ENCODE measurements around the gene CYP1A2.
"Not testable (repeated sequence)": the region's sequence is repeated elsewhere in the genome, so short reads cannot be mapped to it uniquely, and the experiment has no call there.

CYP1A2 gene

DNA sequence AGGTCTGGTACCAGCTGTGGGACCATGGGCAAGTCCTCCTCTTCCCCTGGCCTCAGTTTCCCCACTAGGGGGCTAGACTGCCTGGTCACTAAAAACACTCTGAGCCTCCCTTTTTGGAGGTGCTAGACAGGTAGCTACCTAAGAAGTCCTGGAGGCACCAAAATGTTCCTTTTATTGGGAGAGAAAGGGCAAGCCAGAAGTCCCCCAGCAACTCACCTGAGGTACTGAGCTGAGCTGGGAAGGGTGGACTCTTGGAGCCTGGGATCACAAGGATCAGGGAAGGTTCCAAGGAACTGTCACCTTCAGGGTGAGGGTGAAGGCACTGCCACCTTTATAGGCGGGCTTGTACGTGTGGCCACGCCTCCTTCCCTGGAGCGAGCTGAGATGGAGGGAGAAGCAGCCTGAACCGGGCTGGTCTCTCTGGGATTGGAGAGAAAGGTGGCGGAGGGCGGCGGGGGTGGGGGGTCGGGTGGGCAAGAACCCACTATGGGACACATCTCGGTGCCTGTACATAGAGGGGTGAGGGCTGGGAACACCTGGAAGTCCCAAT is 23.3 kb upstream of the CYP1A2 start, which contains the start of gene CYP1A1:
CYP1A1 (minus strand) TSS at position 304 of the 550 bp plus-strand sequence. CDS start 2,431 bp downstream, outside the sequence.
- Histone ChIP-seq H3K36me3 (ENCODE audit: control insufficient read depth, insufficient read depth, low read length) (no peaks in the 10 kb centered on the region), H3K4me1 (ENCODE audit: control insufficient read depth, insufficient read depth, low read length, poor library complexity, severe bottlenecking) (peaks cover 7% of the 10 kb centered on the region), H3K27ac (ENCODE audit: insufficient read depth, low read length, poor library complexity, severe bottlenecking) (no peak within 1 kb of the TSS), H3K4me3 (ENCODE audit: insufficient read depth, low read depth, low read length, poor library complexity, severe bottlenecking) (peak within 1 kb of the TSS; percentile 85), H3K9me3 (ENCODE audit: control insufficient read depth, low read length) (no peaks in the 10 kb centered on the region), H3K27me3 (replicated peaks; ENCODE audit: control insufficient read depth, insufficient read depth, low read length, poor library complexity, severe bottlenecking) (no peaks in the 10 kb centered on the region)
- DNase-seq = peak in 1 of 3 donors; percentile 7

DNA sequence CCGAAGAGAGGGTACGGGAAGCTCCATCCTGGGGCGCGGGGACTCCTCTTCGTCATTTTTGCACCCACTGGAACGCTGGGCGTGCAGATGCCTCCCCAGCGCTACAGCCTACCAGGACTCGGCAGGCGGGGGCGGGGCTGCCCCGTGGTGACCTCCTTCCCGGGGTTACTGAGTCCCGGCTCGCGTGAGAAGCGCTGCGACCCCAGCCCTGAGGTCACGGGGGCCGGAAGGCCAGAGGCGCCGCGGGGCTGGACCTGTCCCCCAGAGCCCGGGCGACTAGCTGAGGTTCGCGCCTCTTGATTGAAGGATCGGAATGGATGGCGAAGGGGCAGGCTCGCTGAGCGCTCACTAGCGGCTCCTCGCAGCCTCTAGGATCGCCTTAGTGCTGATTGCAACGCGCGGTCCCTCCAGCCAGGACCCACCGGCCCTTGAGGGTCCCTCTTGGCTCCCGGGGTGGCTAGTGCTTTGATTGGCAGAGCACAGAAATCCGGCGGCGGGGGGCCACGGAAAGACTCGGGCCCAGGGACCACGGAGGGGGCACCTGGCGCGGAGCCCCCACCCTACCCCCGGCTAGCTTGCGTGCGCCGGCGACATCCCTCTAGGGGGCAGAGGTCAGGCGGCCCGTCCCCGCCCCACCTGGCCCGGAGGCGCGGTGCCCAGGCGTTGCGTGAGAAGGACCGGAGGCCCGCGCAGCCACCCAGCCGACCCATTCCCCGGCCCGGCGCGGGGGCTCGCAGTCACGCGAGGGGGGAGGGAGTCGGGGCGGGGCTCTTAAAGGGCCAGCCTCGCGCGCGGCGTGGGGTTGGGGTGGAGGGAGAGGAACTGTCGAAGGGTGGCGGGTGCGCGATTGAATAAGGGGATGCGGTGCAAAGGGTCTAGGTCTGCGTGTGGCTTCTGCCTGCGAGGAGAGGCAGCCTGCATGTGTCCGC is 22.5 kb upstream of the CYP1A2 start:
- Histone ChIP-seq H3K4me3 (ENCODE audit: insufficient read depth, low read depth, low read length, poor library complexity, severe bottlenecking) (peak overlapping the region; percentile 85), H3K9me3 (ENCODE audit: control insufficient read depth, low read length) (no peaks in the 10 kb centered on the region), H3K36me3 (ENCODE audit: control insufficient read depth, insufficient read depth, low read length) (no peaks in the 10 kb centered on the region), H3K27me3 (replicated peaks; ENCODE audit: control insufficient read depth, insufficient read depth, low read length, poor library complexity, severe bottlenecking) (no peaks in the 10 kb centered on the region), H3K27ac (ENCODE audit: insufficient read depth, low read length, poor library complexity, severe bottlenecking) (no peak overlapping the region), H3K4me1 (ENCODE audit: control insufficient read depth, insufficient read depth, low read length, poor library complexity, severe bottlenecking) (peaks cover 7% of the 10 kb centered on the region)
- DNase-seq = peak; percentile 9 to 27 (median 16)

DNA sequence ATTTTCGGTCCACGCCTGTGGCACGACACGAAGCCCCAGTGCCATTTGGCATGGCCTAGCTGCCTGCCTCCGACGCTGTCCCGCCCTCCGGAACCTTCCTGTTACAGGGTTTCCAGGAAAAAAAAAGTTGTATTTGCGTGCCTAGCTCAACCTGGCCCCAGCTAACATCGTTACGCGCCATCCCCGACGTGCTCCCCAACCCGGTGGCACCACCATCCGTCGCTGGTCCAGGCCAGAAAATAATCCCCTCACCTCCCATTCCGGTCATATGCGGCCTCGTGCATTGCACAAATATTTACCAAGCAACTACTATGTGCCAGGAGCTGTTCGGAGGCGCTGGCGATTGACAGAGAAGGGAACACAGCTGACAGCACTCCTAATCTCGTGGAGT is 21.9 kb upstream of the CYP1A2 start:
- no peaks in the 10 kb centered on the region for H3K36me3 ChIP-seq (ENCODE audit: control insufficient read depth, insufficient read depth, low read length)
- no peaks in the 10 kb centered on the region for H3K9me3 ChIP-seq (ENCODE audit: control insufficient read depth, low read length)
- H3K27ac ChIP-seq (ENCODE audit: insufficient read depth, low read length, poor library complexity, severe bottlenecking) = no peak overlapping the region
- H3K4me3 ChIP-seq (ENCODE audit: insufficient read depth, low read depth, low read length, poor library complexity, severe bottlenecking) = peak overlapping the region; percentile 85
- H3K27me3 ChIP-seq (replicated peaks; ENCODE audit: control insufficient read depth, insufficient read depth, low read length, poor library complexity, severe bottlenecking) = no peaks in the 10 kb centered on the region
- peaks cover 7% of the 10 kb centered on the region for H3K4me1 ChIP-seq (ENCODE audit: control insufficient read depth, insufficient read depth, low read length, poor library complexity, severe bottlenecking)
- no peak for DNase-seq

DNA sequence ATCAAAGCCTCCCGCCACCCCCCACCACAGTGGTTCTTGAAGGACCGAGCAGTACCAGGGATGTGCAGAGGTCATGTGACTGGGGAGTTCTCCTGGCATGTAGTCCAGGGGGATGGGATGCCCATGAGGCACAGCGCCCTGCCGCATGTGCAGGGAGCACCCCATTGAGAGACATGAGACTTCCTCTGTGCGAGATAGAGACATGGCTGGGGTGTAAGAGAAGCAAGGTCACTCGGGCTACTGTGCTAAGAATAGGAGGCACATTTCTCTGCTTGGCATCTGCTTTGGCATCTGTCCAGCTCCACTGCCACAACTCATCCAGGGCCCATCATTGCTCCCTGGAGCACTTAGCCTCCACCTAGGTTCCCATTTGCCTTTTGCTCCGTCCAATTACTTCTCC is 20.9 kb upstream of the CYP1A2 start:
- H3K9me3 ChIP-seq (ENCODE audit: control insufficient read depth, low read length) = no peaks in the 10 kb centered on the region
- peaks cover 7% of the 10 kb centered on the region for H3K4me1 ChIP-seq (ENCODE audit: control insufficient read depth, insufficient read depth, low read length, poor library complexity, severe bottlenecking)
- no peak for DNase-seq
- no peak overlapping the region for H3K27ac ChIP-seq (ENCODE audit: insufficient read depth, low read length, poor library complexity, severe bottlenecking)
- no peaks in the 10 kb centered on the region for H3K27me3 ChIP-seq (replicated peaks; ENCODE audit: control insufficient read depth, insufficient read depth, low read length, poor library complexity, severe bottlenecking)
- H3K4me3 ChIP-seq (ENCODE audit: insufficient read depth, low read depth, low read length, poor library complexity, severe bottlenecking) = no peak overlapping the region
- H3K36me3 ChIP-seq (ENCODE audit: control insufficient read depth, insufficient read depth, low read length) = no peaks in the 10 kb centered on the region

DNA sequence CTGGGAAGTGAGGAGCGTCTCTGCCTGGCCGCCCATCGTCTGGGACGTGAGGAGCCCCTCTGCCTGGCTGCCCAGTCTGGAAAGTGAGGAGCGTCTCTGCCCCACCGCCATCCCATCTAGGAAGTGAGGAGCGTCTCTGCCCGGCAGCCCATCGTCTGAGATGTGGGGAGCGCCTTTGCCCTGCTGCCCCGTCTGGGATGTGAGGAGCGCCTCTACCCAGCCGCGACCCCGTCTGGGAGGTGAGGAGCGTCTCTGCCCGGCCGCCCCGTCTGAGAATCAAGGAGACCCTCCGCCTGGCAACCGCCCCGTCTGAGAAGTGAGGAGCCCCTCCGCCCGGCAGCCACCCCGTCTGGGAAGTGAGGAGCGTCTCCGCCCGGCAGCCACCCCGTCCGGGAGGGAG is 19.9 kb upstream of the CYP1A2 start:
- not testable (repeated sequence) for DNase-seq; H3K36me3 ChIP-seq (ENCODE audit: control insufficient read depth, insufficient read depth, low read length); H3K27me3 ChIP-seq (replicated peaks; ENCODE audit: control insufficient read depth, insufficient read depth, low read length, poor library complexity, severe bottlenecking); H3K9me3 ChIP-seq (ENCODE audit: control insufficient read depth, low read length); H3K4me3 ChIP-seq (ENCODE audit: insufficient read depth, low read depth, low read length, poor library complexity, severe bottlenecking); H3K27ac ChIP-seq (ENCODE audit: insufficient read depth, low read length, poor library complexity, severe bottlenecking); H3K4me1 ChIP-seq (ENCODE audit: control insufficient read depth, insufficient read depth, low read length, poor library complexity, severe bottlenecking)

DNA sequence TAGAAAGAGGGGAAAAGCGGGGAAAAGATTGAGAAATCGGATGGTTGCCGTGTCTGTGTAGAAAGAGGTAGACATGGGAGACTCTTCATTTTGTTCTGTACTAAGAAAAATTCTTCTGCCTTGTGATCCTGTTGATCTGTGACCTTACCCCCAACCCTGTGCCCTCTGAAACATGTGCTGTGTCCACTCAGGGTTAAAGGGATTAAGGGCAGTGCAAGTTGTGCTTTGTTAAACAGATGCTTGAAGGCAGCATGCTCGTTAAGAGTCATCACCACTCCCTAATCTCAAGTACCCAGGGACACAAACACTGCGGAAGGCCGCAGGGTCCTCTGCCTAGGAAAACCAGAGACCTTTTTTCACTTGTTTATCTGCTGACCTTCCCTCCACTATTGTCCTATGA is 19.3 kb upstream of the CYP1A2 start:
- DNase-seq; H3K9me3 ChIP-seq (ENCODE audit: control insufficient read depth, low read length); H3K4me1 ChIP-seq (ENCODE audit: control insufficient read depth, insufficient read depth, low read length, poor library complexity, severe bottlenecking); H3K4me3 ChIP-seq (ENCODE audit: insufficient read depth, low read depth, low read length, poor library complexity, severe bottlenecking); H3K27me3 ChIP-seq (replicated peaks; ENCODE audit: control insufficient read depth, insufficient read depth, low read length, poor library complexity, severe bottlenecking); H3K36me3 ChIP-seq (ENCODE audit: control insufficient read depth, insufficient read depth, low read length); H3K27ac ChIP-seq (ENCODE audit: insufficient read depth, low read length, poor library complexity, severe bottlenecking): not testable (repeated sequence)

DNA sequence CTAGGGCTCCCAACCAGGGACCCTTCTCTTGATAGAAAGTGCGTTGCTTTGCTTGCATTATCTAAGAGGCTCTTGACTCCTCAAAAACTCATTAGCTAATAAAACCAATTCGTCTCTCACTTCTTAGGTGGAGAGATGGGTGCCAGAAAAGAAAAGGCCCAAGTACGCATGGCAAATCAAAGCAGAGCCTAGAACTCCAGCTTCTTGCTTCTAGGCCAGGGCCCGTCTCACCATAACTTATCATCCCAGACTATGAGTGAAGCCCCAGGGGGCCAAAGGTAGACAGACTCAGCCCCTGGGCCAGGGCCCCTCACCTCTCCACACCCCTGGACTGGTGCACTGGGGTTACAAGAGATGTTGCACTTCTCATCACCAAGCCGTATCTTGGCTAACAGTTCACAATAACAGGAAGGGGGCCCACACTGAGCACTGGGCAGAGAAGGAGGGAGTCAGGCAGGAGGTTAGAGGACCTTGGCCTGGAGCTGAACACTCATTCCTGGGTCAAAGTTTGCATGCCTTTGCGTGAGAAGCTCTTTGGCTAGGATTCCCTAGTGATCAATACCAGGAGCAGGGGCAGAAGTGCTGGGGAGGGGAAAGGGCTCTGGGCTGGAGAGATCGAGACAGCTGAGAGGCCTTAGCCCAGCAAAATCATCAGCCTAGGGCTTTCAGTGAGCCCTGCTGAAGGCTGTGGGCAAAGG is 17.9 kb upstream of the CYP1A2 start:
- Histone ChIP-seq H3K27ac (ENCODE audit: insufficient read depth, low read length, poor library complexity, severe bottlenecking) (no peak overlapping the region), H3K9me3 (ENCODE audit: control insufficient read depth, low read length) (no peaks in the 10 kb centered on the region), H3K4me1 (ENCODE audit: control insufficient read depth, insufficient read depth, low read length, poor library complexity, severe bottlenecking) (peaks cover 7% of the 10 kb centered on the region), H3K4me3 (ENCODE audit: insufficient read depth, low read depth, low read length, poor library complexity, severe bottlenecking) (no peak overlapping the region), H3K36me3 (ENCODE audit: control insufficient read depth, insufficient read depth, low read length) (no peaks in the 10 kb centered on the region), H3K27me3 (replicated peaks; ENCODE audit: control insufficient read depth, insufficient read depth, low read length, poor library complexity, severe bottlenecking) (no peaks in the 10 kb centered on the region)
- no peak for DNase-seq

DNA sequence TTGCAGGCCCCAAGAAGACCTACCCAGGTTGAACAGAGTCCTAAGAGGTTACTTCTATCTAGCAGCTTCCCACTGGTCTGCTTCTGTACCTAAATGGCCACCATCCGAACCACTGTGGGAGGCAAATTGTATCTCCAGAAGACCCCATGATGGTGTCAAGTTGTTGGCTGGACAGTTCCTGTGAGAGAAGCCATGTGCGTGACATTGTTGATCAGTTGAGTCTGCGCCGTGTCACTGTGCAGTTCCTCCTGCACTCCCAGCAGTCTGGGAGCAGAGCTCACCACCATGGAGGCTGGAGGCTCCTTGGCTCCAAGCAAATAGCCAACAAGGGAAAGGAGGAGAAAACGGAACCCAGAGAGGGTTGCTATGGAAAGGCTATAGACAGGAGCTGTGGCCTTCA is 15.8 kb upstream of the CYP1A2 start:
- Histone ChIP-seq H3K9me3 (ENCODE audit: control insufficient read depth, low read length) (no peaks in the 10 kb centered on the region), H3K36me3 (ENCODE audit: control insufficient read depth, insufficient read depth, low read length) (no peaks in the 10 kb centered on the region), H3K4me1 (ENCODE audit: control insufficient read depth, insufficient read depth, low read length, poor library complexity, severe bottlenecking) (no peaks in the 10 kb centered on the region), H3K27me3 (replicated peaks; ENCODE audit: control insufficient read depth, insufficient read depth, low read length, poor library complexity, severe bottlenecking) (no peaks in the 10 kb centered on the region), H3K27ac (ENCODE audit: insufficient read depth, low read length, poor library complexity, severe bottlenecking) (no peak overlapping the region), H3K4me3 (ENCODE audit: insufficient read depth, low read depth, low read length, poor library complexity, severe bottlenecking) (no peak overlapping the region)
- DNase-seq = no peak

DNA sequence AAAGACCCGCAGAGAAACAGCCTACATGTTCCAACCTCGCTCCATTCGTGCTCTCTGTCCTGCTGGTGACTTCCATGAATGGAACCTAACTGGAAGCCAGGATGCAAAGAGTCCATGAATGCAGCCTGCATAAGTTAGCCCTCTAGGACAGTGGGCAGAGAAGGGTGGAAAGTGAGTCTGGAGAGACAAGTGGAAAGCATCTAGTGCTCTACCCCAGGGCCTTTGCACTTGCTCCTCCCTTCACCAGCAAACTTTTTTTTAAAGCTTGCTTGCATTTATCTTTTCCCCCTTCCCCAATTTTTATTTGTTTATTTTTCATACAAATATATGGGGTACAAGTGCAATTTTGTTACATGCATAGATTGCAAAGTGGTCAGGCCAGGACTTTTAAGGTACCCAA is 15.4 kb upstream of the CYP1A2 start:
- H3K9me3 ChIP-seq (ENCODE audit: control insufficient read depth, low read length) = no peaks in the 10 kb centered on the region
- DNase-seq = no peak
- no peak overlapping the region for H3K27ac ChIP-seq (ENCODE audit: insufficient read depth, low read length, poor library complexity, severe bottlenecking)
- H3K4me3 ChIP-seq (ENCODE audit: insufficient read depth, low read depth, low read length, poor library complexity, severe bottlenecking) = no peak overlapping the region
- H3K27me3 ChIP-seq (replicated peaks; ENCODE audit: control insufficient read depth, insufficient read depth, low read length, poor library complexity, severe bottlenecking) = no peaks in the 10 kb centered on the region
- H3K36me3 ChIP-seq (ENCODE audit: control insufficient read depth, insufficient read depth, low read length) = no peaks in the 10 kb centered on the region
- H3K4me1 ChIP-seq (ENCODE audit: control insufficient read depth, insufficient read depth, low read length, poor library complexity, severe bottlenecking) = no peaks in the 10 kb centered on the region

DNA sequence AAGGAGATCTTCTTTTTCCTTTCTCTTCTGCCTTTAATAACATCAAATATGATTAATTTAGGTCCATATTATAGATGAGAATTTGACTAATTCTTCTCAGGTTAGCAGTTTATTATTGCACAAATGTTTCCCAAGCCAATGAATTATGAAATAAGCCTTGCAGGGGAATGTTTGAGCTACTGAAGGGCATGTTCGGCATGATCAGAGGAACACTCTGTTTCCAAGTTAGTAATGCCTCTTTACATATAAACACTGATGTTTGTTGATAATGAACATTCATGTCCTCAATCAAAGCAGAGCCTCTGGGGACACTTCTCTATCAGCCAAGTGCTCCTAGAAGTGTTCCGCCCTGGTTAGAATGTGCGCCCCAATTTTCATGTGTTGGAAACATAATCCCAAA is 13.3 kb upstream of the CYP1A2 start:
- no peaks in the 10 kb centered on the region for H3K9me3 ChIP-seq (ENCODE audit: control insufficient read depth, low read length)
- no peaks in the 10 kb centered on the region for H3K36me3 ChIP-seq (ENCODE audit: control insufficient read depth, insufficient read depth, low read length)
- H3K4me1 ChIP-seq (ENCODE audit: control insufficient read depth, insufficient read depth, low read length, poor library complexity, severe bottlenecking) = no peaks in the 10 kb centered on the region
- DNase-seq = no peak
- no peak overlapping the region for H3K4me3 ChIP-seq (ENCODE audit: insufficient read depth, low read depth, low read length, poor library complexity, severe bottlenecking)
- no peak overlapping the region for H3K27ac ChIP-seq (ENCODE audit: insufficient read depth, low read length, poor library complexity, severe bottlenecking)
- no peaks in the 10 kb centered on the region for H3K27me3 ChIP-seq (replicated peaks; ENCODE audit: control insufficient read depth, insufficient read depth, low read length, poor library complexity, severe bottlenecking)

Data from effector memory CD4-positive, alpha-beta T cell (primary cell).